Muscle of back (tissue), 11 donors: ENCODE results near the gene GALNT7. TPM values are rescaled to one million over a fixed set of nuclear protein-coding genes. Genes with fewer than 3 reads are reported as not detected.
A peak's percentile ranks its signal among the peaks of the same experiment; 100 is the strongest.
"Not testable (repeated sequence)": the region's sequence is repeated elsewhere in the genome, so short reads cannot be mapped to it uniquely, and the experiment has no call there.

Experiments
- DNase-seq, 3 donors: peaks; one replicate each; pipeline versions ENCODE4 v3.0.0 to v3.0.0-alpha.2; 2013
- polyA plus RNA-seq, 10 donors: library from polyadenylated mRNA; unstranded; fragments of 120-200 nt; gene quantifications; one replicate each; pipeline ENCODE4 v1.2.1, GENCODE V29; 2013; ENCODE audit not compliant: insufficient read length in 10 of 10

The GALNT7 gene
- polyA plus RNA-seq, 10 donors = 24.8 to 44.9 (median 31.3) TPM

GRCh38 chr4:173191623-173192041 is 23.0 kb downstream of the GALNT7 start:
- DNase-seq = no peak

- DNase-seq = no peak
Measured at GRCh38 chr4:173192375-173193162, 24.0 kb downstream of the GALNT7 start.

- no peak for DNase-seq
Measured at GRCh38 chr4:173194157-173194556, 25.5 kb downstream of the GALNT7 start.

GRCh38 chr4:173195109-173195508 is 26.5 kb downstream of the GALNT7 start:
- no peak for DNase-seq

- DNase-seq = no peak
Measured at GRCh38 chr4:173199553-173199952, 30.9 kb downstream of the GALNT7 start.

GRCh38 chr4:173200103-173200884 is 31.7 kb downstream of the GALNT7 start:
- DNase-seq = no peak

GRCh38 chr4:173202395-173202794 is 33.8 kb downstream of the GALNT7 start:
- no peak for DNase-seq

GRCh38 chr4:173205656-173206055 is 37.0 kb downstream of the GALNT7 start:
- DNase-seq = no peak

GRCh38 chr4:173208420-173208819 is 39.8 kb downstream of the GALNT7 start:
- no peak for DNase-seq

GRCh38 chr4:173211222-173211621 is 42.6 kb downstream of the GALNT7 start:
- DNase-seq = no peak

GRCh38 chr4:173211838-173212237 is 43.2 kb downstream of the GALNT7 start:
- DNase-seq = peak in 1 of 3 donors; percentile 49

GRCh38 chr4:173212379-173212778 is 43.8 kb downstream of the GALNT7 start:
- DNase-seq = no peak

GRCh38 chr4:173213296-173213695 is 44.7 kb downstream of the GALNT7 start:
- DNase-seq = no peak

GRCh38 chr4:173214231-173214630 is 45.6 kb downstream of the GALNT7 start:
- no peak for DNase-seq

GRCh38 chr4:173214661-173215060 is 46.0 kb downstream of the GALNT7 start:
- peak; percentile 44 to 64 (median 61) for DNase-seq

GRCh38 chr4:173217075-173217474 is 48.5 kb downstream of the GALNT7 start:
- no peak for DNase-seq

- DNase-seq = no peak
Measured at GRCh38 chr4:173217727-173218126, 49.1 kb downstream of the GALNT7 start.

GRCh38 chr4:173218411-173219125 is 50.0 kb downstream of the GALNT7 start:
- DNase-seq = peak in 1 of 3 donors; percentile 62

GRCh38 chr4:173219126-173219437 is 50.5 kb downstream of the GALNT7 start:
- not testable (repeated sequence) for DNase-seq

- DNase-seq = no peak
Measured at GRCh38 chr4:173223743-173224142, 55.1 kb downstream of the GALNT7 start.

- DNase-seq = no peak
Measured at GRCh38 chr4:173226401-173226888, 57.8 kb downstream of the GALNT7 start.

GRCh38 chr4:173227756-173228155 is 59.1 kb downstream of the GALNT7 start:
- no peak for DNase-seq
